SH-SY5Y (cell line): ENCODE measurements around the gene MACROD2.

ENCODE experiments used
- GATA2 ChIP-seq: IDR thresholded peaks from 2 replicates; pipeline ENCODE4 v1.6.1; 2011; ENCODE audit warnings: mild to moderate bottlenecking, low read depth, low read length
- GATA3 ChIP-seq: IDR thresholded peaks from 2 replicates; pipeline ENCODE4 v1.6.1; 2011; ENCODE audit warnings: low read depth, mild to moderate bottlenecking, low read length, moderate library complexity

Gene MACROD2

DNA sequence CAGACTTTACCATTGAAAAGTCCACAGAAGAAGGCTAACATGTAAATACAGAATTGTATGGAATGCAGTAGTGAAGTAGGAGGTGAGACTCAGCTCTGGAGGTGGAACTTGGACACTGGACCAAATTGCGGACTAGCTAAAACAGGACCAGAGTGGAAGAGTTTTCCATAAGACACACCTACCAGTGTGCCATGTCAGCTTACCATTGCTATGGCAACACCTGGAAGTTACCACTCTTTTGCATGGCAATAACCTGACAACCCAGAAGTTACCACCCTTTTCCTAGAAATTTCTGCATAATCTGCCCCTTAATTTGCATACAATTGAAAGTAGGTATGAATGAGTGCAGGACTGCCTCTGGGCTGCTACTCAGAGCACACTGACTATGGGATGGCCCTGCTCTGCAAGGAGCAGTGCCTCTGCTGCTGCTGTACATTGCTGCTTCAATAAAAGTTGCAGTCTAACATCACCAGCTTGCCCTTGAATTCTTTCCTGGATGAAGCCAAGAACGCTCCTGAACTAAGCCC lies 911.7 kb downstream of the MACROD2 start:
- no peak for TF ChIP-seq GATA2
- no peak for TF ChIP-seq GATA3

DNA sequence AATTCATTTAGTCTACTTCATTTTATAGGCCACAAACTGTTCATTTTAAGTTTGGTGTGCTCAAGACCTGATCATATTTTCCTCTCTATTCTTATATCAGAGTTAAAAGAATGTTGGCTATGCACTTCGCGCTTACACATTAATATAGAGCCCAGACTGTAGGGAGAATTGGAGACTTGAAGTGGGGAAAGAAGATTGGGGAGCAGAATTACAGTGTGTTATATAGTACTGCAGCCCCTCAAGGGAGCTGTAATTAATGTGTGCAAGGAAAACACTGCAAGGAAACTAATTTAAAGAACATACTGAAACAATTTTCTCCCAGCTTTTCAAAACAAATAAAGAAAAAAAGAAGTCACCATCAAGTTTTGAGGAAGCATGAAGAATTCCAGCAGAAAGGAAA lies 914.8 kb downstream of the MACROD2 start:
- TF ChIP-seq GATA3 (no peak), GATA2 (no peak)

GRCh38 chr20:14913896-14914620 lies 918.7 kb downstream of the MACROD2 start:
- TF ChIP-seq GATA3 (no peak), GATA2 (no peak)

DNA sequence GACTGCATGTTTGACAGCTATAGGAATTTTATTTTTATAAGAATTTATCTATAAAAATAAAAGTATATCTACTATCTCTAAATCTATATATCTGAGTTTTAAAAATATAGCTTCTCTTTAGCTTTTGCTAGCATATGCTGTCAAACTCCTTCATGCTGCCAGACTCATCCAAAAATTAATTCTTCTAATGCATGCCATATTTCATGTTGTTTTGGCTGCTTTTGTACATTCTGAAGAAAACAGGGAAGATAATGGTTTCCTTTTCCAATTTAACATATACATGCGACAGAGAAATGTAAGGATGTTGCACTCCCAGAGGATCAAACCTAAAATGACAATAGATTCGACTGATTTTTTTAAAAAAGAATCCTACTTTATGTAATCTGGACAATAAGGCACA lies 919.3 kb downstream of the MACROD2 start:
- TF ChIP-seq GATA3: no peak
- no peak for TF ChIP-seq GATA2

DNA sequence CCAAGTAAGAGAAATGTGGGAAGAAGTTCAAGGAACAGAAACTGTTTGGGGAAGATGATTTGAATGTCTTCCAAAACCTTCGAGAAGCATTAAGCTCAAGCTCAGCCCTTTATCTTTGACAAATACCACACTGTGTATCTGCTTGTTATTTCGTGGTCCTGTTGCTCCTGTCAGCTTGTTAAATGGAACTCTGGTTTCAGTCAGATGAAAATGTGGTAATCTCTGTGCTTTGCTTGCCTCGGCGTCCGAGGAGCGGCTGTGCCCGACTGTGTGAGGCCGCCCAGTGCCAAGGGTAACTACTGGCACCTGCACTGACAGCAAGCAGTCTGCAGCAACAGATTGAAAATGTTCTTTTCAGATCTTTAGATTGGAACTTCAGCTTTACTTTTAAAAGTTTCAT lies 920.0 kb downstream of the MACROD2 start:
- TF ChIP-seq GATA2 (peak; percentile 70; the same call in 1 of the 2 replicates), GATA3 (no peak; the same call in 1 of the 2 replicates)

DNA sequence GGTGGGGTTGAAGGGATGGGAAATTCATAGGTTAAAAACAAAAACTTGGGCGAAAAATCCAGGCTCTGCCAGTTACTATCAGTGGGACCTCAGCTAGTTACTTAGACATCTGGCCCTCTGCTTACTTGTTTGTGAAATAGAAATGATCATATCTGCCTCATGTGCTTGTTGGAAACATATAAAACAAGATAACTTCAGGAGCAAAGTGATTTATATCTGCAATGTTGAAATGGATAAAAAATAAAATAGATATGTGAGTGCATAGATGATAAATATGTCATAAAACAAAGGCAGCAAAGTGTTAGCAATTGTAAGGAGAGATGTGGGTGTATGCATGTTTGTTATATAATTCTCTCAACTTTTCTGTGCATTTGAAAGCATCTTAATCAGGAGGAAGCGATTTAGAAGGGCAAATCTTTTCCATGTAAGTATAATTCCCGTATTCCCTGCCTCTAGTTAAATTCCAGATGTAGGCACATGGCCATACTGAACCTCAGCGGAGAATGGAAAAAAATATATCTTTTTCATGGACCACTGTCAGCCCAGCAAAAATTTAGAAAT lies 921.1 kb downstream of the MACROD2 start:
- TF ChIP-seq GATA3 (peak; percentile 65; the same call in 1 of the 2 replicates), GATA2 (peak; percentile 50; the same call in 1 of the 2 replicates)

DNA sequence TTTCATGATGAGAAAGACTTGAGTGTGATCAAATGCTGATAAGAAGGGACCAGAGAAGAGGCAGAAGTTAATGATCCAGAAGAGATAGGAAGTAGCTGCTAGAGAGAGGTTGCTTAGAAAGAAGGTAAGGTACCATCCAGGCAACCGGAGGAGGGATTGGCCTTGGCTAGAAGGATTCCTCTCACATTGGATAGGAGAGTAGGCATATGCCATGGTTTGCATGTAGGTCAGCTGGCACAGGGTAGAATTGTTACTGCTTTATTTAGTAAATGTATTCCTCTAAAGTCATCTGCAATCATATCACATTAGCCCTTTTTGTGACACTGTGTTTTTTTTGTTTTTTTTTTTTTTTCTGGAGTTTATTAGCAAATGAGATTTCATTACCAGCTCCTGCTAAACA lies 923.0 kb downstream of the MACROD2 start:
- TF ChIP-seq GATA3: no peak
- TF ChIP-seq GATA2: no peak

DNA sequence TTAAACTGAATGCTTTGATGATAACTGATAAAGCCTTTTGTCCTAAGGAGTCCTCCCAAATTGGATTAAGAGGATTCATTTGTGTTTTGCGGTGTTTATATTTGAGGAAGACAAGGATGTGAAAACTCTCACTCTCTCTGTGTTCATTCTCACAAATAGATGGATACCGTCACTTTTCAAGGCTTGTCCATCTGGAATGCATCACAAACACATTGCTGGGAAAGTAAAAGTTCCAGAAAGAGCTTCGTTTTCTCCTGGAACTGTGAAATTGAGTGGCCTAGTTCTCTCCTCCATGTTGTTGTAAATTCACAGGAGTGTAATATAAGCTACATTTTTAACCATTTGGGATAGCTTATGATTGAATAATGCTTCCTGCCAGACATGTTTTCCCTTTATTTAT lies 923.7 kb downstream of the MACROD2 start:
- TF ChIP-seq GATA3 (no peak), GATA2 (no peak)

DNA sequence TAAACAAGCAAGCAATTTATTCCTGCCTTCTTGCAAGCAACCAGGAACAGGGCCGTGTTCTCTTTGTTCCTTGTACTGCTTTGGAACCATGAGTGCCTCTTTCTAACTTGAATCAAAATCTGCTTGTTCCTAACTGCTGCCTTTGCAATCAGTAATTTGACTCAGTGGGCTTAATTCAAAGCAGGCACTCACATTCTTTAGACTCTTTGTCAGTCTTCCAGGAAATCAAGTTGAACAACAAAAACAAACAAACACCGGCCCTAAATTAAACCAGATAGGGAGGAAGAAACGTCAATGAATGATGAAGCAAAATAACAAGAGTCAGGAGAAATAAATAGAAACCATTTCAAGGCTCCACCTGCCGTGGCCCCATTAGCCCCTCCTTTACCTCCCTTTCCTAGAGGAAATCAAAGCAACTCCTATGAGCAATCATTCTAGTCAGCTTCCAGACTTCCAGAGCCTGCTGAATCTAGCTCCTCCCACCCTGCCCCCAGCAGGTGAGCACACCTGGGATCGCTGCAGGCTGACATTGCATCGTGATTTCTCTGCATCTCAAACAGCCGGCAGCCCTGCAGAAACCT lies 924.3 kb downstream of the MACROD2 start:
- TF ChIP-seq GATA3 (no peak), GATA2 (no peak)

GRCh38 chr20:14921513-14921912 lies 926.2 kb downstream of the MACROD2 start:
- TF ChIP-seq GATA3 (no peak), GATA2 (no peak)

DNA sequence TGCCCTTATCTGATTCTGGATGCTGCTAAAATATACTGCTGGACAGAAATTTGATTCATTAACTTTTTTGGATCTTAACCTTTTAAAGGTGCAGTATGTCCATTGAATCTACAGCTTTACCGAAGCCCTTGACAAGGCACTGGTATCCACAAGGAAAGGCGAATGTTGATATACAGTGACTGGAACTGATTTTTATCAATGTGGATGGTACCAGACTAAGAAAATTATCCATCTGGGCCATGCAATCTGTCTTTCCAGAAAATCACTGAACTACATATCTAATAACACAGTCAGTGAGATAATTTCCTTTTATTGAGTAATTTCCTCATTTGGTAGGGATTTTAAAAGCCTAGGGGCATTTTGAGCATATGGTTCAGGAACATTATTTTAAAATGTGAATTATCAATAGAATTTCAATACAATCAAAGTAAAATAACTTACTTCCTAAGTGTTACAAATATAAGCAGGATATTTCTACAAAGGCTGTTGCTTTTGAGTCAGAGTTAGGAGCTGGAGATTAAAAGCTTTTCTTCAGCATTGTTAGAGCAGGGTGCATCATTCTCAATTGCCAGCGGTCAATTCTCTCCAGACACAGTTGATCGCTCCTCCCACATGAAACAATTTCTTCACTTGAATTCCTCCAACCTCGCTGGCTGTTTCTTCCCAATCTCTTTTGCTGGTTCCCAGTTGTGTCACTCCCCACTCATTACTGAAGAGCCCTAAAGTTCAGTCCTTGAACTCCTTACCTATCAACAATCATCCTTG lies 927.4 kb downstream of the MACROD2 start:
- TF ChIP-seq GATA2: peak; percentile 79
- peak; percentile 88 for TF ChIP-seq GATA3

GRCh38 chr20:14924433-14924832 lies 929.1 kb downstream of the MACROD2 start:
- TF ChIP-seq GATA2 (no peak), GATA3 (no peak)

- TF ChIP-seq GATA2: no peak
Observed at GRCh38 chr20:14925300-14925699, 930.0 kb downstream of the MACROD2 start.

- TF ChIP-seq GATA2 (no peak), GATA3 (no peak)
Observed at GRCh38 chr20:14928083-14928482, 932.8 kb downstream of the MACROD2 start.

GRCh38 chr20:14929388-14929787 lies 934.1 kb downstream of the MACROD2 start:
- TF ChIP-seq GATA2 (no peak), GATA3 (no peak)
